Measurements from ENCODE around the gene MAP3K12.

MAP3K12 gene

DNA sequence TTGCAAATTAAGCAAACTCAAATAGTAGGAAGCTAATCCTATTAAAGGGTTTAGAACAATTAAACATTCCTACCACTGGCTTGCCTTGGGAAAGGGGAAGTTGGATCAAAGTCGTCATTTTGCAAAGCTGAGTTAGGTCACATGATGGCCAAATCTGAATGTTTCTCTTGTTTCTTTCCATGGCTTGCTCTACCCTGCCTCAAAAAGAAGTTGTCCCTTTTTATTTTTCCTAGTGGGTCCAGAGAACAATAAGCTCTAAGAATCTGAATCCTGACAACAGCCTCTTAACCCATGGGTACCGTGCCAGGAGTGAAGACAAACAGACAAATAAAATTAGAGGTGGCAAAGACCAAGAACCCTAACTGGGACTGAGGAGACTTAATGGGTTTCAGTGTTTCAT lies 34.2 kb upstream of the MAP3K12 start:
- DNase-seq (ENCODE audit: extremely low read depth, insufficient read length): no peak
- TF ChIP-seq CTCF (IDR thresholded peaks at IDR 0.05; ENCODE audit: insufficient read depth, low read length, poor library complexity, severe bottlenecking): no peak
- H3K36me3 ChIP-seq (ENCODE audit: control insufficient read depth, insufficient read depth, low read length): peaks cover 11% of the 10 kb centered on the region
- no peak overlapping the region for H3K4me3 ChIP-seq (replicated peaks; ENCODE audit: low read depth, low read length)
- H3K27me3 ChIP-seq (replicated peaks; ENCODE audit: control insufficient read depth, insufficient read depth, low read length): no peaks in the 10 kb centered on the region

- peaks cover 11% of the 10 kb centered on the region for H3K36me3 ChIP-seq (ENCODE audit: control insufficient read depth, insufficient read depth, low read length)
- H3K4me3 ChIP-seq (replicated peaks; ENCODE audit: low read depth, low read length): no peak overlapping the region
- DNase-seq (ENCODE audit: extremely low read depth, insufficient read length): no peak
- no peaks in the 10 kb centered on the region for H3K27me3 ChIP-seq (replicated peaks; ENCODE audit: control insufficient read depth, insufficient read depth, low read length)
- TF ChIP-seq CTCF (IDR thresholded peaks at IDR 0.05; ENCODE audit: insufficient read depth, low read length, poor library complexity, severe bottlenecking): no peak
Measured at GRCh38 chr12:53532524-53533445, 33.5 kb upstream of the MAP3K12 start.

- H3K27me3 ChIP-seq (replicated peaks; ENCODE audit: control insufficient read depth, insufficient read depth, low read length): no peaks in the 10 kb centered on the region
- TF ChIP-seq CTCF (IDR thresholded peaks at IDR 0.05; ENCODE audit: insufficient read depth, low read length, poor library complexity, severe bottlenecking): no peak
- H3K4me3 ChIP-seq (replicated peaks; ENCODE audit: low read depth, low read length): no peak overlapping the region
- DNase-seq (ENCODE audit: extremely low read depth, insufficient read length): no peak
- peaks cover 13% of the 10 kb centered on the region for H3K36me3 ChIP-seq (ENCODE audit: control insufficient read depth, insufficient read depth, low read length)
Measured at GRCh38 chr12:53532021-53532420, 32.8 kb upstream of the MAP3K12 start.

DNA sequence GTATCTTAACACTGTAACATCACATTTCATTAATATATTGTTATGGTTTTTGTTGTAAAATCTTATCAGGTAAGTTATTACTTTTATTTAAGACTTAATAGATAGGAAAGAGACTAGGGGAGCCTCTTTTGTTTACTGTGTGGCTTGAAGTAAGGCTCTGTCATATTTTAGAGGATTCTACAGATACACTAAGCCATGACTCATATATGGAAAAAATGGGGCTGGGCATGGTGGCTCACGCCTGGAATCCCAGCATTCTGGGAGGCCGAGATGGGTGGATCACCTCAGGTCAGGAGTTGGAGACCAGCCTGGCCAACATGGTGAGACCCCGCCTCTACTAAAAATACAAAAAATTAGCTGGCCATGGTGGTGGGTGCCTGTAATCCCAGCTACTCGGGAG lies 31.7 kb upstream of the MAP3K12 start:
- Histone ChIP-seq H3K27me3 (replicated peaks; ENCODE audit: control insufficient read depth, insufficient read depth, low read length) (no peaks in the 10 kb centered on the region), H3K36me3 (ENCODE audit: control insufficient read depth, insufficient read depth, low read length) (peaks cover 13% of the 10 kb centered on the region), H3K4me3 (replicated peaks; ENCODE audit: low read depth, low read length) (no peak overlapping the region)
- no peak for DNase-seq (ENCODE audit: extremely low read depth, insufficient read length)
- TF ChIP-seq CTCF (IDR thresholded peaks at IDR 0.05; ENCODE audit: insufficient read depth, low read length, poor library complexity, severe bottlenecking): no peak

DNA sequence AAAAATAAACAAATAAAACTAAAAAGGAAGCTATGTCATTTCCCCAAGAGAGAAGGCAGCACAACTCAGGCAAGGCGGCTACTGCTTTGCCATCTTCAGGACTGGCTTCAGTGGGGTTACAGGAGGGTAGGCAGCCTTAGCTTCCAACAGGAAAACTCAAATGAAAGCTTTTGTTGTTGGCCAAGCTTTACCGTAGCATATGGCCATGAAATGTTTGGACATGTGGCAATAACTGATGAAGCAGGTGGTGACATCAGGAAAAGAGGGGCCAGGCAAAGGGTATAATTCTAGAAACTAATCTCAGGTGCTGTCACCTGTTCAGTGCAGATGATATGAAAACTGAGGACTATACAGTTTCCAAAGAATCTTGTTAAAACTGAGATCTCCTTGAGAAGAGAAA lies 30.8 kb upstream of the MAP3K12 start:
- no peaks in the 10 kb centered on the region for H3K27me3 ChIP-seq (replicated peaks; ENCODE audit: control insufficient read depth, insufficient read depth, low read length)
- DNase-seq (ENCODE audit: extremely low read depth, insufficient read length): no peak
- TF ChIP-seq CTCF (IDR thresholded peaks at IDR 0.05; ENCODE audit: insufficient read depth, low read length, poor library complexity, severe bottlenecking): no peak
- H3K36me3 ChIP-seq (ENCODE audit: control insufficient read depth, insufficient read depth, low read length): peaks cover 13% of the 10 kb centered on the region
- H3K4me3 ChIP-seq (replicated peaks; ENCODE audit: low read depth, low read length): no peak overlapping the region

All from GM06990 (cell line).